CD14-positive monocyte (primary cell): ENCODE measurements around the gene INPP5B. TPM values are rescaled to one million over a fixed set of nuclear protein-coding genes. Genes with fewer than 3 reads are reported as not detected.

Experiments
- DNase-seq, 3 donors: peaks; one replicate each; pipeline ENCODE4 v3.0.0-alpha.2; 2011 to 2022
- H2AFZ ChIP-seq: 2 replicates; pipeline ENCODE4 v1.6.0; 2012; ENCODE audit warnings: mild to moderate bottlenecking, low read depth, low read length, inconsistent platforms; ENCODE audit not compliant: insufficient read depth, poor library complexity, severe bottlenecking
- H3K27ac ChIP-seq, 2 donors: 1 replicate in 1 of 2; 2 replicates in 1 of 2; pipeline ENCODE4 v1.5.1; 2012 to 2013; ENCODE audit warnings: low read length in 2 of 2, control low read depth in 1 of 2, inconsistent platforms in 1 of 2, low read depth in 1 of 2, mild to moderate bottlenecking in 1 of 2
- H3K27me3 ChIP-seq, 2 donors: one replicate each; pipeline versions ENCODE4 v1.6.0 to v1.6.1; 2011 to 2013; ENCODE audit warnings: low read length in 2 of 2; ENCODE audit not compliant: control insufficient read depth in 2 of 2, insufficient read depth in 2 of 2
- H3K36me3 ChIP-seq, 2 donors: replicated peaks in 1 of 2; 1 replicate in 1 of 2; 2 replicates in 1 of 2; pipeline versions ENCODE4 v1.5.1 to v1.6.1; 2012 to 2013; ENCODE audit warnings: low read length in 2 of 2, control low read depth in 1 of 2, inconsistent platforms in 1 of 2, mild to moderate bottlenecking in 1 of 2; ENCODE audit not compliant: insufficient read depth in 2 of 2, control insufficient read depth in 1 of 2
- H3K4me1 ChIP-seq, 2 donors: 1 replicate in 1 of 2; 2 replicates in 1 of 2; pipeline versions ENCODE4 v1.5.1 to v1.6.1; 2012 to 2013; ENCODE audit warnings: low read length in 2 of 2, control low read depth in 1 of 2, inconsistent platforms in 1 of 2, mild to moderate bottlenecking in 1 of 2, moderate library complexity in 1 of 2; ENCODE audit not compliant: insufficient read depth in 2 of 2, control insufficient read depth in 1 of 2
- H3K4me2 ChIP-seq: replicated peaks from 2 replicates; pipeline ENCODE3; 2012; ENCODE audit warnings: low read length, moderate library complexity, mild to moderate bottlenecking; ENCODE audit not compliant: poor library complexity, severe bottlenecking; ENCODE audit errors: extremely low read depth
- H3K4me3 ChIP-seq, 3 experiments: fragments of 200-600 bp in 1 of 3; sonication (generic) in 1 of 3; replicated peaks in 1 of 3; 1 replicate in 2 of 3; 2 replicates in 1 of 3; pipeline ENCODE4 v1.5.1; 2011 to 2013; ENCODE audit warnings: low read length in 3 of 3, mild to moderate bottlenecking in 3 of 3, control low read depth in 2 of 3, low read depth in 2 of 3, inconsistent platforms in 1 of 3, moderate library complexity in 1 of 3
- H3K79me2 ChIP-seq: 2 replicates; pipeline ENCODE4 v1.6.0; 2012; ENCODE audit warnings: mild to moderate bottlenecking, control low read depth, inconsistent platforms, low read length, moderate library complexity; ENCODE audit not compliant: insufficient read depth
- H3K9ac ChIP-seq: 2 replicates; pipeline ENCODE4 v1.6.0; 2017; ENCODE audit warnings: low read length, mild to moderate bottlenecking; ENCODE audit not compliant: insufficient read depth, poor library complexity, severe bottlenecking
- H3K9me3 ChIP-seq, 2 donors: replicated peaks in 1 of 2; 1 replicate in 1 of 2; 2 replicates in 1 of 2; pipeline versions ENCODE4 v1.5.1 to v1.6.1; 2012 to 2013; ENCODE audit warnings: low read length in 2 of 2, control low read depth in 1 of 2; ENCODE audit not compliant: control insufficient read depth in 1 of 2, insufficient read depth in 1 of 2
- H4K20me1 ChIP-seq: 2 replicates; pipeline ENCODE4 v1.6.0; 2012; ENCODE audit warnings: mild to moderate bottlenecking, low read length, control low read depth, moderate library complexity; ENCODE audit not compliant: insufficient read depth
- H3K27ac Mint-ChIP-seq, 7 donors: one replicate each; pipeline ENCODE4 v1.8.0; 2020; ENCODE audit warnings: mild to moderate bottlenecking in 7 of 7, mixed read lengths in 7 of 7, moderate library complexity in 6 of 7, inconsistent platforms in 2 of 7
- H3K27me3 Mint-ChIP-seq, 3 donors: one replicate each; pipeline ENCODE4 v1.8.0; 2021 to 2022; ENCODE audit warnings: low read depth in 3 of 3, mild to moderate bottlenecking in 3 of 3, mixed read lengths in 3 of 3, moderate library complexity in 3 of 3, inconsistent platforms in 1 of 3
- H3K36me3 Mint-ChIP-seq, 2 donors: one replicate each; pipeline ENCODE4 v1.8.0; 2020; ENCODE audit warnings: mixed read lengths in 2 of 2, inconsistent platforms in 1 of 2, mild to moderate bottlenecking in 1 of 2
- H3K4me1 Mint-ChIP-seq: one replicate; pipeline ENCODE4 v1.8.0; 2020; ENCODE audit warnings: mild to moderate bottlenecking, mixed read lengths
- H3K4me3 Mint-ChIP-seq, 2 donors: one replicate each; pipeline ENCODE4 v1.8.0; 2020; ENCODE audit warnings: mild to moderate bottlenecking in 2 of 2, mixed read lengths in 2 of 2, moderate library complexity in 1 of 2
- H3K9me3 Mint-ChIP-seq, 7 donors: one replicate each; pipeline ENCODE4 v1.8.0; 2020 to 2022; ENCODE audit warnings: mixed read lengths in 7 of 7, mild to moderate bottlenecking in 6 of 7, moderate library complexity in 6 of 7, inconsistent platforms in 2 of 7
- WGBS: methylation state at CpG from one replicate; pipeline ENCODE4 v1.1.5; 2013; ENCODE audit warnings: missing lambda C conversion rate; ENCODE audit not compliant: insufficient coverage; 5-methylcytosine and 5-hydroxymethylcytosine counted together
- intact Hi-C, 2 donors: fragments of 100-400 bp; cut with micrococcal nuclease; formaldehyde crosslinking; loops; one replicate each; pipeline versions ENCODE4 v1.15.0 to v1.15.1; 2023
- polyA plus RNA-seq, 3 donors: library from polyadenylated mRNA; depleted of rRNA in 1 of 3; unstranded in 2 of 3; stranded (reverse) in 1 of 3; fragments of 300-500 nt in 2 of 3; fragments of >200 nt in 1 of 3; fragmentation: Illumina TruSeq in 2 of 3; gene quantifications; 1 replicate in 2 of 3; 2 replicates in 1 of 3; pipeline ENCODE4 v1.2.3, GENCODE V29; 2012 to 2021
- TF ChIP-seq, protein P1 (sequence below): fragments of 200-600 bp; IDR thresholded peaks from one replicate; pipeline ENCODE4 v1.8.0; 2022; ENCODE audit warnings: antibody characterized with exemption, mild to moderate bottlenecking

The INPP5B gene
- polyA plus RNA-seq, 3 donors, result 3.0 to 13.1 (median 5.8) TPM

DNA sequence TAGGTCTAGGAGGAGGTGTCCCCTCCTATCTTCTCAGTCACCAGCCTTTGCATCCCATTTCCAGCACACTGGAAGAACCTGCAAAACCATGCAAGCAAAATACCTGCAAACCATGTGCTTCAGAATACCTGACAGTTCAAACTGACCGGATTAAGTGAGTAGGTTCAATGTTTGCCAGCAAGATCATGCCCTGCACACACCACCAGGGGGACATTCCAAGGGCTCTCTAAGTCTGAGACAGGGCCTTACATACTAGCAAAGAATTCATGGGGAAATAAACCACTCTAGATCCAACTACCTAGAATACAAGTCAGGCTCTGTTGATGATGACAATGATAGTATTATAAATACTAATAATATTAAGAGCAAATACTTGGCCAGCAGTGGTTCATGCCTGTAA, 27.6 kb downstream of the INPP5B start:
- Mint-ChIP-seq H3K27ac (no peak overlapping the region), H3K4me3 (no peak overlapping the region), H3K27me3 (no peaks in the 10 kb centered on the region), H3K9me3 (no peaks in the 10 kb centered on the region), H3K36me3 (peaks cover 14 to 20% of the 10 kb centered on the region in 2 donors), H3K4me1 (peaks cover 23% of the 10 kb centered on the region)
- DNase-seq, result no peak
- no peak overlapping the region for H3K9ac ChIP-seq
- no peak overlapping the region for H2AFZ ChIP-seq
- H3K4me3 ChIP-seq, result no peak overlapping the region
- H3K27ac ChIP-seq, result peak overlapping the region in 1 of 2 donors; percentile 4
- H4K20me1 ChIP-seq, result peaks cover 21% of the 10 kb centered on the region
- 86% methylated on average over 1 of the region's 1 CpG for WGBS
- TF ChIP-seq, protein P1, sequence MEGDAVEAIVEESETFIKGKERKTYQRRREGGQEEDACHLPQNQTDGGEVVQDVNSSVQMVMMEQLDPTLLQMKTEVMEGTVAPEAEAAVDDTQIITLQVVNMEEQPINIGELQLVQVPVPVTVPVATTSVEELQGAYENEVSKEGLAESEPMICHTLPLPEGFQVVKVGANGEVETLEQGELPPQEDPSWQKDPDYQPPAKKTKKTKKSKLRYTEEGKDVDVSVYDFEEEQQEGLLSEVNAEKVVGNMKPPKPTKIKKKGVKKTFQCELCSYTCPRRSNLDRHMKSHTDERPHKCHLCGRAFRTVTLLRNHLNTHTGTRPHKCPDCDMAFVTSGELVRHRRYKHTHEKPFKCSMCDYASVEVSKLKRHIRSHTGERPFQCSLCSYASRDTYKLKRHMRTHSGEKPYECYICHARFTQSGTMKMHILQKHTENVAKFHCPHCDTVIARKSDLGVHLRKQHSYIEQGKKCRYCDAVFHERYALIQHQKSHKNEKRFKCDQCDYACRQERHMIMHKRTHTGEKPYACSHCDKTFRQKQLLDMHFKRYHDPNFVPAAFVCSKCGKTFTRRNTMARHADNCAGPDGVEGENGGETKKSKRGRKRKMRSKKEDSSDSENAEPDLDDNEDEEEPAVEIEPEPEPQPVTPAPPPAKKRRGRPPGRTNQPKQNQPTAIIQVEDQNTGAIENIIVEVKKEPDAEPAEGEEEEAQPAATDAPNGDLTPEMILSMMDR, result peak; percentile 41
- peaks cover 23 to 24% of the 10 kb centered on the region in 2 donors for H3K4me1 ChIP-seq
- peaks cover 74% of the 10 kb centered on the region for H3K79me2 ChIP-seq
- intact Hi-C loops, result no loop called here
- peaks cover 0 to 26% of the 10 kb centered on the region in 2 donors for H3K36me3 ChIP-seq
- H3K9me3 ChIP-seq, result no peaks in the 10 kb centered on the region
- H3K27me3 ChIP-seq, result no peaks in the 10 kb centered on the region
- H3K4me2 ChIP-seq, result no peak overlapping the region

DNA sequence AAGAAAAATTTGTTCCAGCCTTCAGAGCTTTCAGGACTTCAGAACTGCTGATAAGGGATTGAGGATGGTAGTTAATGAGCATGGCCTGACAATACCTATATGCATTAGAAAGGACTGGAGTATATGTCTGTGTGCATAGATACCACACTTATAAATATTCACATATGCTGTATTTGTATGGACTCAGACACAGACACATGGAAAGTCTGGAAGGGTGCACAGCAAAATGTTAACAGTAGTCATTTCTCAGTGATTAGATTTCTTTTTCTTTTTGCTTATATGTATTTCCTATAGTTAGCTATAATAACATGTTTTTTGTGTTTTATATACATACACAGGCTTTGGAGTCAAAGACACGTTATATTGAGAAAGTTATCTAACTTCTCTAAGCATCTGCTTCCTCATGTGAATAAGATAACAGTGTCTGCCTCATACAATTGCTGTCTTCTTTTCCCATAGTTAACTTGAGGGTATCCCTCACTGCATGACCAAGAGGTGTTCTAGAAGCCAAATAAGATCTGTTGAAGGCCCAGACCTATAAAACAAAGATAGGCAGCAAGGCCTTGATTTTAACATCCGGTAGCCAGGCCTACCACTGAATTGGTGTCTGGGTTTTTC, 31.3 kb downstream of the INPP5B start:
- peaks cover 12% of the 10 kb centered on the region for H3K4me1 Mint-ChIP-seq
- Histone ChIP-seq H3K4me2 (no peak overlapping the region), H3K27ac (peak overlapping the region in 1 of 2 donors; percentile 20), H3K27me3 (no peaks in the 10 kb centered on the region), H2AFZ (no peak overlapping the region), H3K36me3 (peaks cover 3 to 47% of the 10 kb centered on the region in 2 donors), H4K20me1 (peaks cover 23% of the 10 kb centered on the region), H3K9me3 (peaks cover 15 to 18% of the 10 kb centered on the region in 2 donors), H3K4me3 (no peak overlapping the region), H3K9ac (no peak overlapping the region), H3K79me2 (peaks cover 73% of the 10 kb centered on the region), H3K4me1 (peaks cover 9 to 11% of the 10 kb centered on the region in 2 donors)
- no peaks in the 10 kb centered on the region for H3K9me3 Mint-ChIP-seq
- WGBS, result no CpG with 5 or more reads among the region's 2 CpGs
- no peak overlapping the region for H3K27ac Mint-ChIP-seq
- TF ChIP-seq, protein P1, result no peak
- H3K27me3 Mint-ChIP-seq, result no peaks in the 10 kb centered on the region
- H3K4me3 Mint-ChIP-seq, result no peak overlapping the region
- intact Hi-C loops, result no loop called here
- peaks cover 12 to 18% of the 10 kb centered on the region in 2 donors for H3K36me3 Mint-ChIP-seq
- DNase-seq, result no peak
